Spleen (tissue), 7 donors: Measurements from ENCODE around the gene FBXL13.

Experiments used
- POLR2A ChIP-seq, 3 donors: fragments of 450-650 bp; IDR thresholded peaks; one replicate each; pipeline ENCODE4 v1.5.1; 2017; ENCODE audit warnings: antibody characterized with exemption in 3 of 3, mild to moderate bottlenecking in 1 of 3
- POLR2AphosphoS5 ChIP-seq, 3 donors: sonication (generic); formaldehyde crosslinking; IDR thresholded peaks; one replicate each; pipeline ENCODE4 v1.5.1; 2017; ENCODE audit warnings: antibody characterized with exemption in 3 of 3
- TF ChIP-seq, protein P1 (sequence below), 11 experiments: fragments of 200-600 bp in 7 of 11; fragments of 450-650 bp in 4 of 11; sonication (generic) in 4 of 11; IDR thresholded peaks in 8 of 11; conservative IDR thresholded peaks in 3 of 11; 1 replicate in 7 of 11; 2 replicates in 4 of 11; pipeline versions ENCODE4 v1.4.0 to v1.8.0; 2016 to 2021; ENCODE audit warnings: antibody characterized with exemption in 11 of 11, inconsistent platforms in 4 of 11, mild to moderate bottlenecking in 1 of 11
- donor health status: DM: no; HTN: no; CAD: no; lungs with moderate emphysema.
- donor health status: DM: no; HTN: no; CAD: no.
- donor health status: DM: no; HTN: no; CAD: no.

DNA sequence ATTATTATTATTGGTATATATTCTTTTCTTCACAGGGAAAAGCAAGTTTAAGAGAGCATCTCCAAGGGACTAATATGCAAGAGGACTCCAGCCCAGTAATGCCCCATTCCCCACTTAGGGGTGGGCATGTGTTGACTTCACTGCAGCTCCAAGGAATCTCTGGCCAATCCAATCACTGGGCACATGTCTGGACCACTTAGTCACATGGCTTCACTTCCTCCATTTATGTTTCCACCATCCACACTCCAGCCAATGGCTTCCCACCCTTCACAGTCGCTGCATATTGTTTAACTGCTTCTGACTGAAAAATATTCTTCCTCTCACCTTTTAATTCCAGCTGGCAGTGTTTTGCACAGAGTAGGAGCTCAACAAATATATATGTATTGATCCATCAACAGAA lies 43.6 kb downstream of the FBXL13 start:
- TF ChIP-seq, protein P1, sequence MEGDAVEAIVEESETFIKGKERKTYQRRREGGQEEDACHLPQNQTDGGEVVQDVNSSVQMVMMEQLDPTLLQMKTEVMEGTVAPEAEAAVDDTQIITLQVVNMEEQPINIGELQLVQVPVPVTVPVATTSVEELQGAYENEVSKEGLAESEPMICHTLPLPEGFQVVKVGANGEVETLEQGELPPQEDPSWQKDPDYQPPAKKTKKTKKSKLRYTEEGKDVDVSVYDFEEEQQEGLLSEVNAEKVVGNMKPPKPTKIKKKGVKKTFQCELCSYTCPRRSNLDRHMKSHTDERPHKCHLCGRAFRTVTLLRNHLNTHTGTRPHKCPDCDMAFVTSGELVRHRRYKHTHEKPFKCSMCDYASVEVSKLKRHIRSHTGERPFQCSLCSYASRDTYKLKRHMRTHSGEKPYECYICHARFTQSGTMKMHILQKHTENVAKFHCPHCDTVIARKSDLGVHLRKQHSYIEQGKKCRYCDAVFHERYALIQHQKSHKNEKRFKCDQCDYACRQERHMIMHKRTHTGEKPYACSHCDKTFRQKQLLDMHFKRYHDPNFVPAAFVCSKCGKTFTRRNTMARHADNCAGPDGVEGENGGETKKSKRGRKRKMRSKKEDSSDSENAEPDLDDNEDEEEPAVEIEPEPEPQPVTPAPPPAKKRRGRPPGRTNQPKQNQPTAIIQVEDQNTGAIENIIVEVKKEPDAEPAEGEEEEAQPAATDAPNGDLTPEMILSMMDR (IDR thresholded peaks at IDR 0.05 in 8 of 11, conservative IDR thresholded peaks at IDR 0.05 in 3 of 11), result no peak
- TF ChIP-seq POLR2A (IDR thresholded peaks at IDR 0.05), result no peak
- TF ChIP-seq POLR2AphosphoS5 (IDR thresholded peaks at IDR 0.05), result no peak
